GM21717 (cell line): ENCODE results near the gene TLR3.
"Not testable (repeated sequence)": the region's sequence is repeated elsewhere in the genome, so short reads cannot be mapped to it uniquely, and the experiment has no call there.

Experiments used
- ATAC-seq: cut with Tn5 transposase; IDR thresholded peaks from one replicate; pipeline ENCODE4 v1.9.1; 2021; ENCODE audit warnings: mild to moderate bottlenecking, moderate library complexity; ENCODE audit not compliant: unreplicated experiment

The TLR3 gene

GRCh38 chr4:186047501-186047900 lies 21.5 kb upstream of the TLR3 start:
- ATAC-seq, result not testable (repeated sequence)

DNA sequence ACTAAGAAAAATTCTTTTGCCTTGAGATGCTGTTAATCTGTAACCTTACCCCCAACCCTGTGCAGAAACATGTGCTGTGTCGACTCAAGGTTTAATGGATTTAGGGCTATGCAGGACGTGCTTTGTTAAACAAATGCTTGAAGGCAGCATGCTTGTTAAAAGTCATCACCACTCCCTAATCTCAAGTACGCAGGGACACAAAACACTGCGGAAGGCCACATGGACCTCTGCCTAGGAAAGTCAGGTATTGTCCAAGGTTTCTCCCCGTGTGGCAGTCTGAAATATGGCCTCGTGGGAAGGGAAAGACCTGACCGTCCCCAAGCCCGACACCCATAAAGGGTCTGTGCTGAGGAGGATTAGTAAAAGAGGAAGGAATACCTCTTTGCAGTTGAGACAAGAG lies 18.8 kb upstream of the TLR3 start:
- ATAC-seq, result not testable (repeated sequence)

DNA sequence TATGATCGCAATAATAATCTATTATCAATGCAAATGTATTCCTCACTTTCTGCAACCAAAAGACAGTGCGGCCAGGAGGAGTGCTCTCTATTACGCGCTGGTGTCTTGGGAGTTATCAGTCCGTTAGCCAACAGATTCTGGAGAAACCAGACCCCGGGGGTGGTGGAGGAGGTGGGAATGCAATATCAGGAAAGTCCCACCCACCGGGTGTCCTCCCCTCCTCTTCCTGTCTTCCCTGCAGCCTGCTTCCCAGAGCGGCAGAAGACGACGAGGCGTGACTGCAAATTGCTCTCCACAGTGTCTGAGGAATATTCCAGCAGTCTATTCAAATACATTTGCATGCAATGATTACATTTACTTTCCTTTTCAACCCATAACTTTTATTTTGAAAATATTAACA lies 17.9 kb upstream of the TLR3 start:
- no peak for ATAC-seq

DNA sequence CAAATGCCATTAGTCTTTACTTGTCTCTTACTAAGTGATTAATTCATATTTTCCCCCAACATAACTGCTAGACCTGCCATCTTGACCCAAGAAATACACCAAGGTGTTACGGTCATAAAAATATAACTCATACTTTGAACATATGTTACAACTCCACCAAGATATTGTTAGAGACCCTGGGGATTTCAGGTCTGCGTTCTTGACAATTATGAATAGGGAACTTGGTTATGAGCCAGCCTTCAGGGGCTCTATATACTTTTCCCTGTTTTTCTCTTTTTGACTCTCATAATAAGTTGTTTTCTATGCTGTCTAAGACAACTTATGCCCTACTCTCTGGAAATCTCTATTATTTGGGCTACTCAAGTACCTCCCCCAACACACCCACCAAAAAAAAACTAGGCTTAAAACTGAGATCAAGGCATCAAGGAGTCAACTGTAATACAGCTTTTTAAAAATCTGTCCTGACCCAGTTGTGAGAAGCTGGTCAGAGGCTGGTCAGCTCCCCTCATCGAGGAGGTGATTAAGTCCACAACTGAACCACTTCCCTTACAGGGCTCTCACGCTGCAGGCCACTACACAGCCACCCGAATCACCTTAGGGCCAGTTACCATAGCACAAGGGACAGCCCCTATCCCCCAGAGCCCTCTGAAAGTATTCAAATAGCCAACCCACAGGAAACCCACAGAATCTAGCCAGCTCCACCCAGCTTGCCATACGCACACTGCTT lies 10.5 kb upstream of the TLR3 start:
- ATAC-seq, result peak; percentile 100

DNA sequence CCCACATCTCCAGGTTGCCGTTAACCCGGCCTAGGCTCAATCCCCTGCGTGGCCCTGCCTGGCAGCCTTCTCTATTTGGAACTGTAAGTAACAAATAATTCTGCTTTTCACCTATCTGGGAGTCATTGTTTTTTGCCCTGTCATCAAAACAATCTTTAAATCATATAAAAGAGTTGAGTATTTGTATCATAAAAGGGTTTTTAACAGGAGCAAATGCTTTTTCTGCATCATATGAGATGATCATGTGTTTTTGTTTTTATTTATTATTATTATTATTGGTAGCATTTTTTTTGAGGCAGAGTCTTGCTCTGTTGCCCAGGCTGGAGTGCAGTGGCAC lies 10.0 kb upstream of the TLR3 start:
- ATAC-seq, result no peak

- ATAC-seq, result no peak
Observed at GRCh38 chr4:186061921-186062320, 7.0 kb upstream of the TLR3 start.

- peak; percentile 78 for ATAC-seq
Observed at GRCh38 chr4:186067757-186068385, 1.1 kb upstream of the TLR3 start.

DNA sequence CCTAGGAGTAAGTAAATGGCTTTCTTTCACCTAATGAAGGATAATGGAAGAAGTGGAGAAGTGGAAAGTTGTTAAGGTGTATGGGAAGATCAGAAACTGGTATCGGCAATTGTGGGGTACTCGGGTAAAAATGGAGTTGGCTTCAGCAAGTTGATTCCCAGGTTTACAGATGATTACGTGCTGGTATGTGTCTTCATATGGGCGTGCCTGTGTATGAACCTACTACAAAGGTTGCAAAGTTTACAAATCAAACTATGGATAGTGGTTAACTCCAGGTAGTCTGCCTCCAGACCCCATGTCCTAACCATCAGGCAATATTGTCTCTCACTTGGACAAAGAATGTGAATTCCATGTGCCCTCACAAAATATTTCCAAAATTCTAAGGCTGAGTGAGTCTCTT lies 773 bp downstream of the TLR3 start:
- ATAC-seq, result no peak

DNA sequence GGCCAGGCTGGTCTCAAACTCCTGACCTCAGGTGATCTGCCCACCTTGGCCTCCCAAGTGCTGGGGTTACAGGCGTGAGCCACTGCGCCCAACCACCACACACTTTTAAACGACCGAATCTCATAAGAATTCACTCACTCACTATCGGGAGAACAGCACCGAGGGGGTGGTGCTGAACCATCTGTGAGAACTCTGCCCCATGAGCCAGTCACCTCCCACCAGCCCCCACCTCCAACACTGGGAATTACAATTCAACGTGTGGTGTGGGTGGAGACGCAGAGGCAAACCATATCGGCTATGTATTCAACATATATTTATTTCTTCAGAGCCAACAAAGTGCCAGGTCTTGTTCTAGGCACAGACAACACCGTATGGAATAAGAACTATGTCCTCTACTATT lies 3.6 kb downstream of the TLR3 start:
- no peak for ATAC-seq

- no peak for ATAC-seq
Observed at GRCh38 chr4:186074189-186074588, 5.2 kb downstream of the TLR3 start.

- no peak for ATAC-seq
Observed at GRCh38 chr4:186078981-186079638, 10.2 kb downstream of the TLR3 start.

- no peak for ATAC-seq
Observed at GRCh38 chr4:186079694-186080093, 10.7 kb downstream of the TLR3 start.

- ATAC-seq, result no peak
Observed at GRCh38 chr4:186081202-186081807, 12.3 kb downstream of the TLR3 start.

DNA sequence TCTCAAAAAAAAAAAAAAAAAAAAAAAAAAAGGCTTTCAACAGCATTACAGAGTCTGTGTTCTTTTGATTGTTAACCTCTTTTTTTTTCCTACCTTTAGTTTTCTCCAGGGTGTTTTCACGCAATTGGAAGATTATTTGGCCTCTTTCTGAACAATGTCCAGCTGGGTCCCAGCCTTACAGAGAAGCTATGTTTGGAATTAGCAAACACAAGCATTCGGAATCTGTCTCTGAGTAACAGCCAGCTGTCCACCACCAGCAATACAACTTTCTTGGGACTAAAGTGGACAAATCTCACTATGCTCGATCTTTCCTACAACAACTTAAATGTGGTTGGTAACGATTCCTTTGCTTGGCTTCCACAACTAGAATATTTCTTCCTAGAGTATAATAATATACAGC lies 13.3 kb downstream of the TLR3 start:
- ATAC-seq, result no peak

GRCh38 chr4:186088523-186088922 lies 19.6 kb downstream of the TLR3 start:
- ATAC-seq, result no peak

- no peak for ATAC-seq
Observed at GRCh38 chr4:186092296-186092695, 23.3 kb downstream of the TLR3 start.

GRCh38 chr4:186095406-186095805 lies 26.4 kb downstream of the TLR3 start:
- no peak for ATAC-seq

- ATAC-seq, result no peak
Observed at GRCh38 chr4:186096681-186097165, 27.8 kb downstream of the TLR3 start.

DNA sequence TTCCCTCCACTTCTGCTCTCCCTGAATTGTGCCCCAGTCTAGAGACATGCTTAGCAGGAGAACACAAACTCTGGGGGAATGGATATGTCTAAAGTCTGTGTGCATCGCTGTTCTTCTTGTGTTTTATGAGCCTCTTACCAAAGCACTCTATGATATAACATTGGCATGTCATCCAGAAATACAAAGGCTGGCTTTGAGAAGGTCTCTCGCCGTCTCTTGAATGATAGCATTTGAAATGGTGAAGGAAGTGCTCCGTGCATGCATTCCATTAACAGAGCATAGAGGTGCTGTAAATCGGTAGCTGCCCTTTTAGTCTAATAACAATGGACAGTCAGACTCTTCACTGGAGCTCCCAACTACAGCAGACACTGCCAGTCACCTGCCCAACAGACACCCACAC lies 28.4 kb downstream of the TLR3 start:
- no peak for ATAC-seq

- ATAC-seq, result no peak
Observed at GRCh38 chr4:186102931-186103330, 34.0 kb downstream of the TLR3 start.

DNA sequence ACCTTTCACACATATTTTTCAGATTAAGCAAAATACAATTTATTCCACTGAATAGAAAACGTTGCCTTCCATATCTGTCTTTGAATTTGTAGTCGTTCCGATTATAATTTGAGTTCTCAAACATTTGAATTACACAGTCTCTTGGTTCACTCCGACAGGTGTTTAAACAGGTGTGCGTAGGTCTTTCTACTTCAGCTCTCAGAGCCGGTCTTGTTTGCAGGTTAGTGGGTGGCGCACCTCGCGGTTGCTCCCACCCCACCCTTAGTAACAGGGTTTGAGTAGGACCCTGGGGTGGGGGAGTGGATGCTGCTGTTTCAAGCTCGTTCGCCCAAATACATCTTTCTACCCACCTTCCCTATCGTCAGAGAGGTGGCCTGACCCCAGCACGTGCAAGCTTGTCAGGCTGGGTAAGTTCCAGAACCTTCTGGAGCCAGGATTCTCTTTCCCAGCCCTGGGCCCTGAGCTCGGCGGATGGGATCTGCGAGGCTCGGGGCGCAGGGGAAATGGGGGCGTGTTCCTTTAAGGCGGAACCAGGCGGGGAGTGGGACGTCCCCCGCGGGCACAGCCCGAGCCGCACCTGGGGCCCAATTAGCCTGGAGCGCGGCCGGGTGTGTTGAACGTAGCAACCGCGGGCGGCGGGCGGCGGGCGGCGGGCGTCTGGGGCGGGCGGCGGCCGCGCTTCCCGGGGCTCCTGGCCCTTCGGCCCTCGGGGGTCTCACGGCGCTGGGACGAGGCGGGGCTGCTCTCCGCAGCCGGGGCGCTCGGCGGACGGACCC lies 35.3 kb downstream of the TLR3 start, which contains the start of gene FAM149A:
Gene FAM149A, plus strand, starts transcription at position 591 of the 776 bp plus-strand sequence.
- peak; percentile 59 for ATAC-seq
